DND-41 (cell line): ENCODE results near the gene HDLBP.

ENCODE experiments used
- ATAC-seq: fragments of 200-7000 bp; cut with Tn5 transposase; 3 replicates; pipeline ENCODE4 v1.9.1; 2021; ENCODE audit warnings: low read depth; ENCODE audit not compliant: insufficient read depth
- DNase-seq: peaks from one replicate; pipeline ENCODE4 v3.0.0-alpha.2; 2020
- H2AFZ ChIP-seq: 2 replicates; pipeline ENCODE4 v1.6.0; 2012; ENCODE audit warnings: low read depth, low read length
- H3K27ac ChIP-seq: 2 replicates; pipeline ENCODE4 v1.5.1; 2012; ENCODE audit warnings: low read length, inconsistent platforms
- H3K27me3 ChIP-seq: fragments of 200-600 bp; sonication (generic); 2 replicates; pipeline ENCODE4 v1.6.0; 2012; ENCODE audit warnings: low read length, mild to moderate bottlenecking, inconsistent platforms; ENCODE audit not compliant: insufficient read depth, poor library complexity
- H3K36me3 ChIP-seq: 2 replicates; pipeline ENCODE4 v1.5.1; 2012; ENCODE audit warnings: low read length, inconsistent platforms; ENCODE audit not compliant: insufficient read depth
- H3K4me1 ChIP-seq: 2 replicates; pipeline ENCODE4 v1.5.1; 2012; ENCODE audit warnings: mild to moderate bottlenecking, low read length; ENCODE audit not compliant: insufficient read depth
- H3K4me2 ChIP-seq: 2 replicates; pipeline ENCODE4 v1.6.0; 2012; ENCODE audit warnings: mild to moderate bottlenecking, moderate library complexity, low read length, inconsistent platforms; ENCODE audit not compliant: insufficient read depth
- H3K4me3 ChIP-seq, 2 experiments: fragments of 200-600 bp in 1 of 2; shearing (Covaris generic) in 1 of 2; 2 replicates each; pipeline ENCODE4 v1.5.1; 2012 to 2016; ENCODE audit warnings: inconsistent platforms in 2 of 2, low read length in 2 of 2, mild to moderate bottlenecking in 2 of 2, low read depth in 1 of 2, moderate library complexity in 1 of 2
- H3K79me2 ChIP-seq: 2 replicates; pipeline ENCODE4 v1.6.0; 2012; ENCODE audit warnings: low read length, inconsistent platforms; ENCODE audit not compliant: insufficient read depth
- H3K9ac ChIP-seq: 2 replicates; pipeline ENCODE4 v1.6.0; 2012; ENCODE audit warnings: low read depth, mild to moderate bottlenecking, inconsistent platforms, low read length, moderate library complexity
- H3K9me3 ChIP-seq: 2 replicates; pipeline ENCODE4 v1.5.1; 2012; ENCODE audit warnings: low read length, moderate library complexity, mild to moderate bottlenecking, inconsistent platforms; ENCODE audit not compliant: insufficient read depth, severe bottlenecking
- H4K20me1 ChIP-seq: 2 replicates; pipeline ENCODE4 v1.6.0; 2012; ENCODE audit warnings: low read length; ENCODE audit not compliant: insufficient read depth
- CTCF ChIP-seq: IDR thresholded peaks from 2 replicates; pipeline ENCODE4 v1.5.1; 2012; ENCODE audit warnings: borderline replicate concordance, low read length, moderate library complexity, mild to moderate bottlenecking; ENCODE audit not compliant: poor library complexity, severe bottlenecking; ENCODE audit errors: extremely low read depth
- EZH2 ChIP-seq: IDR thresholded peaks from 3 replicates; pipeline ENCODE4 v1.6.1; 2012; ENCODE audit warnings: borderline replicate concordance, low read depth, mild to moderate bottlenecking, moderate library complexity, low read length, inconsistent platforms; ENCODE audit not compliant: severe bottlenecking

HDLBP gene

GRCh38 chr2:241177526-241178334, 137.7 kb downstream of the HDLBP start:
- Histone ChIP-seq H3K27me3 (no peaks in the 10 kb centered on the region), H3K9ac (no peak overlapping the region), H4K20me1 (no peaks in the 10 kb centered on the region), H3K79me2 (no peaks in the 10 kb centered on the region), H3K4me2 (no peak overlapping the region), H3K9me3 (no peaks in the 10 kb centered on the region), H3K27ac (no peak overlapping the region), H2AFZ (no peak overlapping the region), H3K4me3 (no peak overlapping the region), H3K4me1 (no peaks in the 10 kb centered on the region), H3K36me3 (peaks cover 47% of the 10 kb centered on the region)
- ATAC-seq (no peak), DNase-seq (no peak)
- no peak for TF ChIP-seq EZH2
- TF ChIP-seq CTCF: no peak
